ENCODE results near the gene GAL.

Gene GAL

GRCh38 chr11:68665436-68665835, 18.9 kb upstream of the GAL start:
- TF ChIP-seq, protein P1, sequence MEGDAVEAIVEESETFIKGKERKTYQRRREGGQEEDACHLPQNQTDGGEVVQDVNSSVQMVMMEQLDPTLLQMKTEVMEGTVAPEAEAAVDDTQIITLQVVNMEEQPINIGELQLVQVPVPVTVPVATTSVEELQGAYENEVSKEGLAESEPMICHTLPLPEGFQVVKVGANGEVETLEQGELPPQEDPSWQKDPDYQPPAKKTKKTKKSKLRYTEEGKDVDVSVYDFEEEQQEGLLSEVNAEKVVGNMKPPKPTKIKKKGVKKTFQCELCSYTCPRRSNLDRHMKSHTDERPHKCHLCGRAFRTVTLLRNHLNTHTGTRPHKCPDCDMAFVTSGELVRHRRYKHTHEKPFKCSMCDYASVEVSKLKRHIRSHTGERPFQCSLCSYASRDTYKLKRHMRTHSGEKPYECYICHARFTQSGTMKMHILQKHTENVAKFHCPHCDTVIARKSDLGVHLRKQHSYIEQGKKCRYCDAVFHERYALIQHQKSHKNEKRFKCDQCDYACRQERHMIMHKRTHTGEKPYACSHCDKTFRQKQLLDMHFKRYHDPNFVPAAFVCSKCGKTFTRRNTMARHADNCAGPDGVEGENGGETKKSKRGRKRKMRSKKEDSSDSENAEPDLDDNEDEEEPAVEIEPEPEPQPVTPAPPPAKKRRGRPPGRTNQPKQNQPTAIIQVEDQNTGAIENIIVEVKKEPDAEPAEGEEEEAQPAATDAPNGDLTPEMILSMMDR (IDR thresholded peaks at IDR 0.05; ENCODE audit: low read depth, low read length, missing control alignments), result no peak
- H3K4me3 ChIP-seq (ENCODE audit: low read depth, low read length), result no peak overlapping the region
- no peak for DNase-seq (ENCODE audit: low read depth)

DNA sequence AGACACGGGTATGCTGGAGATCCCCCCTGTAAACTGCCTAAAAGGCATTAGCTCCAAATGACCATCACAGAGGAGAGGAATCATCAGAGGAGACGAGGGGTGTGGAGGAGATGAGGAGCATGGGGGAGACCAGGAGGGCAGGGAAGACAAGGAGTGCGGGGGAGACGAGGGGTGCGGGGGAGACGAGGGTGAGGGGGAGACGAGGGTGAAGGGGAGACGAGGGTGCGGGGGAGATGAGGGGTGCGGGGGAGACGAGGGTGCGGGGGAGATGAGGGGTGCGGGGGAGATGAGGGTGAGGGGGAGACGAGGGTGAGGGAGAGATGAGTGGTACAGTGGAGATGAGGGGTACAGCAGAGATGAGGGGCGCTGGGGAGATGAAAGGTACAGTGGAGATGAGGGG, 17.5 kb upstream of the GAL start:
- no peak overlapping the region for H3K4me3 ChIP-seq (ENCODE audit: low read depth, low read length)
- TF ChIP-seq, protein P1 (IDR thresholded peaks at IDR 0.05; ENCODE audit: low read depth, low read length, missing control alignments), result no peak
- DNase-seq (ENCODE audit: low read depth), result no peak

DNA sequence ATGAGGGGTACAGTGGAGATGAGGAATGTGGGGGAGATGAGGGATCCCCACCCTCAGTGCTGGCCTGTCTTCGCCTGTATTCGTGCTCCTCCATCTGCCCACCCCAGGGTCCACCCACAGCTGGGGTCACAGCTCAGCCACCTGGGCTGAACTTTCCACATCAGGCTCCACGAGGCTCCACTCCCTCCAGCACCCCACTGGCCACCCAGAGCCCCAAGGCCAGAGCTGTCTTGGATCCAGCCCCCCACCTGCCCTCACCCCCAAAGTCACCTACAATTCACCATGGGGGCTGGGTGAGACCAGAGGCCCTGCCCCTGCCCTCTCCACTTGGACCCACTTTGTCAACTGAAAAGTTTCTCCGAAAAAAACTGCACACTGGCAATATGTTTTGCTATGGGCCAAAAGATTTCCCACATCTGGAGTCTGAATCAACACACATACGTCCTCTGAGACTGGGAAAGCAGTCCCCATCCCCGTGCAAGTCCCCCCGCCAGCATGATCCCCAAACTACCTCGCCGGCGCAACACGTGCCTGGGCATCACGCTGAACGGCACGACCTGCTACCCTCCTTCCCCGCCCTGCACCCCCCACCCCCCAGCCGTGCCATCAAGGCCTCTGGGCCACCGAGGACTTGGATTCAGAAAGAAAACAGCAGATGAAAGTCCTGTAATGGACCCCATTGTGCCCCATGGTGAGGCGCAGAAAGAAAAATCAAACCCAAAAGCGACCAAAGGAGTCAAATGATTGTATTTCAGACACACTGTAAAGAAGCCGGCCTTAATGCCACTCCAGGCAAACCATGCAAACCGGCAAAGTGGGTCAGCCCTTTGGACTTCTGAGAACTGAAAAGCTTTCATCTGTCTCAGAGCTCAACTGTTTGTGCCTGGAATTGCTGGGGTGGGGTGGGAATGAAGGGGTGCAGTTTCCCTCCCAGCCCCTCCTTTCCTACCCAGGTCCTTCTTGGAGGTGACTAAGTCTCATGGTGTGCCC, 16.5 kb upstream of the GAL start:
- TF ChIP-seq, protein P1 (IDR thresholded peaks at IDR 0.05; ENCODE audit: low read depth, low read length, missing control alignments), result no peak
- DNase-seq (ENCODE audit: low read depth), result no peak
- no peak overlapping the region for H3K4me3 ChIP-seq (ENCODE audit: low read depth, low read length)

DNA sequence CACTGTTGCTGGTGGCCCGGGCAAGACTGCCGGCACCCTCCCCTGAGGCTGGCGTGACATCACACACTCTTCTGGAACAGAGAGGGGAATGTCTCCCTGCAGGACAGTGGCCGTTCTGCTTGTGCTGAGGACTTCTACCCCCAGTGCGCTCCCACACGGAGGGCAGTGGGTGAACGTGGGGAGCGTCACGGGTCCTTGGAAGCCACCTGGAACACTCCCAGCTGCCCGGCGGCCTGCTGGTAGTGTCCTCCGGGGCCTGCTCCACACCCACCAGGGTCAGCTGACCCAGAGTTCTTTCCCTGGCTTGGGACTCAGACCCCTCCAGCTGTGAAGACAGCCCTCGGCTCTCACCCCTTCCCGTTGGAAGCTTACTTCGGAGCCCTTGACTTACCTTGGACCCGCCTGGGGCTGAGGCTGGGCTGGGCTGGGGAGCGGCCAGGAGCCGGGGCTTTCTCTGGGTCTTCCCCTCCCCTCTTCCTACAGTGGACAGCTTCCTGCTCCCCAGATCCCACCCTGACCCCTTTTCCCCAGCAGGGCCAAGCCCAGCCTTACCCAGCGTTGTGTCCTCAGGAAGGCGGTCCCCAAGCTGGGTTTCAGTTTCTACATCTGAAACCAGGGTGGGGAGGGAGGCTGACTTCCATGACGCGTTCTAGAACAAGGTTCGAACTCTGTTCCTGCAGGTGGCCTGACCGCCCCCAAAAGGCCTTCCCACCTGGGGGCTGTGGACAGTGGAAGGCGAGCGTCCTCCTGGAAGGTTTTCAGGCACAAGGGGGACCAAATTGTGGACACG, 14.8 kb upstream of the GAL start:
- no peak for DNase-seq (ENCODE audit: low read depth)
- H3K4me3 ChIP-seq (ENCODE audit: low read depth, low read length), result no peak overlapping the region
- TF ChIP-seq, protein P1 (IDR thresholded peaks at IDR 0.05; ENCODE audit: low read depth, low read length, missing control alignments), result no peak

DNA sequence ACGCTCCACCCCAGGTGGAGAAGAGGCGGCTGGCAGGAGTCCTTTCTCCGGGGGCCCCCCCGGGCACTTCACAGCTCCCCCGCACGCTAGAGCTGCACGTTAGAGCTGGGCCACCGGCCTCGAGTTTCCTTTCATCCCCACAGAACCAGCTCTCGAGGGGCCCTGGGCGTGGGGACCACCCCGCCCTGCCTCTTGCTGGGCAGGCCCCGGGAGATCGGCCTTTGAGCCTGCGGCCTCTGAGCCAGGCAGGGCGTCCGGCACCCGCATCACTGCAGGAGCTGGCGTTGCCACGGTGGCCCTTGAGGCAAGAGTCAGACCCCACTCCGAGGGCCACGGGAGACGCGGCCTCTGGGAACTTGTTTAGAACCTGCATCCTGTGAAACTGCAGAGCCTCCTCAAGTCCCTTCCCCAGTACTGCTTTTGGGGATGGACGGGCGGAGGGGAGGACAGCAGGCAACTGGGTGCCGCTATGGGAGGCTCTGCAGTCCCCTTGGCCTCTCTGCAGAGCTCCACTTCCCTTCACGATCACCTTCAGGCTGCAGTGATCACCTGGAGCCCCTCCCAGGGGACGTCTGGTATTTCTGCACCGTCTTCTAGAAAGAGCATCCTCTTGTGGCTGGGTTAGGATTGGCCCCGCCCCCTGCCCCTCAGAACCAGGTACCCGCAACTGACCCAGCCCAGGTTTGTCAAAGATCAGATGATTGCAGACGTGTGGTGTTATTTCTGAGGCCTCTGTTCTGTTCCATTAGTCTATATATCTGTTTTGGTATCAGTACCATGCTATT, 13.9 kb upstream of the GAL start:
- no peak for DNase-seq (ENCODE audit: low read depth)
- TF ChIP-seq, protein P1 (IDR thresholded peaks at IDR 0.05; ENCODE audit: low read depth, low read length, missing control alignments), result no peak
- H3K4me3 ChIP-seq (ENCODE audit: low read depth, low read length), result no peak overlapping the region

GRCh38 chr11:68673306-68673945, 10.9 kb upstream of the GAL start:
- DNase-seq (ENCODE audit: low read depth), result no peak

More at GRCh38 chr11:68673306-68673945, 10.9 kb upstream of the GAL start:
- TF ChIP-seq, protein P1 (IDR thresholded peaks at IDR 0.05; ENCODE audit: low read depth, low read length, missing control alignments), result no peak
- no peak overlapping the region for H3K4me3 ChIP-seq (ENCODE audit: low read depth, low read length)
